Measurements from ENCODE around the gene MRPS11.
"Not testable (repeated sequence)": the region's sequence is repeated elsewhere in the genome, so short reads cannot be mapped to it uniquely, and the experiment has no call there.

The MRPS11 gene

DNA sequence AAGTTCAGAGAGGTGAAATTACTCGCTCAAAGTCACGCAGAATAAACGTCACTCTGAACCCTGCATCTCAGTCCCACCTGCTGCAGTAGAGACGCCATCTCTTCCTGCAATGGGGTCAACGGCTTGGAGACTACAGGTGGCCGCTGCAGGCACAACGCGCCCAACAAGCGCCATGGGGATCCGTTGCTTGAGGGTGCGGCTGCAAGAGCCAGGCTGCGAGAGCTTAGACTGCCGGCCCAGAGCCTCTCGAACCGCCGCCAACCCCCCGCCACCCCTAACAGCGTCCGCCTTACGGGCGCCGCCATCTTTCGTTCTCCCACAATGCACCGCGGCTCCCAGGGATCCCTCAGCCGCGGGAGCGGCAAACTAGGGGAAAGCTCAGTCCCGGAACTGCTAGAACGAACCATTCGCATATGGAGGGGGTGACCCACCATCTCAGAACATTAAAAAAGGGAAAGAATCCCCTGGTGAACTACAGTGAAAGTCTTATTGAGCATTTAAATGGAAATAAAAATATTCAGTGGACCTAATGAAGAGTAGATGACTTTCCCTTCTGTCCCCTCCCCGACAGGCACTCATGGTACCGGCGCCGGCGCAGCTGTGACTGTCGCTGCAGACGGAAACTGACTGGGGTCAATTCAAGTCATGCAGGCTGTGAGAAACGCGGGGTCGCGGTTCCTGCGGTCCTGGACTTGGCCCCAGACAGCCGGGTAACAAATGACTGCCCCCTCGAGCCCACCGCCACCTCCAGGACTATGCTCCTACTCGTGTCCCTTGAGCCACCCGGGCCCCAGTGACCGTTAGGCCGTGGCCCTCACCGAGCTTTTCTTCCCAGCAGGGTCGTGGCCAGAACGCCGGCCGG, at the start of gene MRPS11, which contains the start of gene MRPL46:
MRPS11 (plus strand) TSS at position 636 of the 862 bp plus-strand sequence; CDS start at position 646, 10 bp downstream.
MRPL46 (minus strand) TSS at position 316 of the 862 bp plus-strand sequence; CDS start at position 305, 11 bp downstream.
- peak; percentile 86 for DNase-seq

DNA sequence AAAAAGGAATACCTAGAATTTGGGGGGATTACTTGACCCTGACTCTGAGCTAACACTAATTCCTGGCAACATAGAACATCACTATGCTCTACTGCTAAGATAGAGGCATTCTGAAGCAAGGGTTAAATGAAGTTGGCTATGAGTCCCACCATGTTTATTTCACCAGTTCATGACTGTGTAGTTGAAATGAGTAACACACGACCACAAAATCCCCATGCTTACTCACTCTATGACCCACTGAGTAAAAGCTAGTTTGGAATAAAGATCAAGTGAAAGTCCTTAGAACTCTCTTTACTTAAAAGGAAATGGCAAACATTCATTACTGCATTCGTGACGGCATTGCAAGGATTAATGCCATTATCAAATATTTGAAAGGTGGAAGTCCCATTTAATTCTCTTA, 47.7 kb upstream of the MRPS11 start:
- peak; percentile 44 for DNase-seq

DNA sequence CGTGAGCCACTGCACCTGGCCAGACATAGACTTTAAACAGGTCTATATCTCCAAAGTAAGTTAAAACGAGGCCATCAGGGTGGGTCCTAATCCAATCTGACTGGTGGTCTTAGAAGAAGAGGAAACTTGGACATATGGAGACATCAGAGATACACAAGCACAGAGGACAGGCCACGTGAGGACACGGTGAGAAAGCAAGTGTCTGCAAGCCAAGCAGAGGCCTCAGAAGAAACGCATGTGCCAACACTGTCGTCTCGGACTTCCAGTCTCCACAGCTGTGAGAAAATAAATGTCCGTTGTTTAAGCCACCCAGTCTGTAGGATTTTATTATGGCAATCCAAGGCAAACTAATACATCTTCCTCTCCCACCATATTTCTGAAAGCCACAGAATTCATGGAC, 44.2 kb upstream of the MRPS11 start:
- DNase-seq, result no peak

DNA sequence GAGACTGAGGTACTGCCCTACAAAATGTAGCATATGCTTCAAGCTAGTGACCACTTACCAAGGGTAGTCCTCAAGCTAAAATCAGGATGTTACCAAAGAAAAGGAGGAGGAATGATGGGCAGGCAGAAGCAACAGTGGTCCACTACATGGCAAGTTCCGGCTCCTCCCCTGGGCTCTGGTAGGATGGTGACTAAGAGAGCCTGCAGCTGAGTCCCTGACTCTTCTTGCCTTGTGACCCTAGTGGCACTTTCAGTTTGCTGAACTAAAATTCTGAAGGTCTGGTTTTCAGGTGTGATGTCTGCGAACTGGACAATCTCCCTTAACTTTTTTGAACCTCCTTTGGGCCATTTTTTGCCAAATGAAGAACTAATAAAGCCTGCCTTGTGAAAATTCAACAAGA, 41.2 kb upstream of the MRPS11 start:
- DNase-seq, result no peak

DNA sequence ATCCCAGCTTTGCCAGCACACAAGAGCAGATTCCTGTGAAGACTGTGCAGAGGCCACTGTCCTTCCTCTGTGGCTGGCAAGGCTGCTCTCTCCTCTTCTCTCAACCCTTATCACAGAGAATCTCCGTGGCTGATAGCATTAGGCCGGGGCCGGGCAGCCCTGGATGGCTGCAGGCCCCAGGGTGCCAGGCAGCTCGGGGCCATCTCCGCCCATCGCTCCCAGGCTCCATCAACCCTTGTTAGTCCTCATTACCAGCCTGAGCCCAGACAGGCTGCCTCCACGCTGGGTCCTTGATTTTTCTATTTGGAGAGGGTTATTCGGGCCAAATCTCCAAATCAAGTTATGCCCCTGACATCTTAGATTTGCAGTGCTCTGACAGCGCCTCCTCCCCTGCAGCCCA, 39.5 kb upstream of the MRPS11 start:
- no peak for DNase-seq

DNA sequence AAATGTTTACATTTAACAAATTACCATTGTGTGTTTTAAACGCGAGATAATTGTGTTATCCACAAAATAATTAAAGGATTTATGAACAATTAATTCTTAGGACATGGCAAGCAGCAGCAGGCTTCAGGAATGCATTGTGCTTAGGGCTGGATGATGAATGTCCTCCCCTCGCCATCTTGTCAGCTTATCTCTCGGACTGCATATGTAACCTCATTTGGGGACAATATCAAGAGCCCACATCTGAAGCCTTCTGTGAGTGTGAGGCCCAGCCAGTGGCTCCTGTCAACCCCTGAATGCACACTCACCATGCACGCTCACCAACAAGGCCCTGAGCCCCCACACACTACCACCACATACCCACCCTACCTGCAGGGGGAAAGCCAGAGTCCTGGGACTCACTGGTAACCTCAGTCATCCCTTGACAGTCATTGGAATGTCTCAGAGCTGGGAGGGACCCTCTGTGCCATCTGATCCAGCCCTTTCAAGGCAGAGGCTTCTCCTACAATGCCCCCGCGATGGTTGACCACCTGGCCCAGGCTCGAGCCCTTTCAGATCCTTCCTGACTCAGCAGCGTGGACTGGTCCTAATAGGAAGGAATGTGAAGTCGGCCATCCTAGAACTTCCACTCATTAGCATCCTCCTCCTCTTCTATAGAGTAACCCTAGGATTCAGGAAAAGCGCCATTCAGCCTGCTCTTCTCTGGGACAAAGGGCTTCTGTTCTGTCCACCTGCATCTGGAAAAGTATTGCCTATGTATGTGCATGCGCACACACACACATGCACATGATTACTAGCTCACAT, 38.5 kb upstream of the MRPS11 start:
- DNase-seq, result no peak

DNA sequence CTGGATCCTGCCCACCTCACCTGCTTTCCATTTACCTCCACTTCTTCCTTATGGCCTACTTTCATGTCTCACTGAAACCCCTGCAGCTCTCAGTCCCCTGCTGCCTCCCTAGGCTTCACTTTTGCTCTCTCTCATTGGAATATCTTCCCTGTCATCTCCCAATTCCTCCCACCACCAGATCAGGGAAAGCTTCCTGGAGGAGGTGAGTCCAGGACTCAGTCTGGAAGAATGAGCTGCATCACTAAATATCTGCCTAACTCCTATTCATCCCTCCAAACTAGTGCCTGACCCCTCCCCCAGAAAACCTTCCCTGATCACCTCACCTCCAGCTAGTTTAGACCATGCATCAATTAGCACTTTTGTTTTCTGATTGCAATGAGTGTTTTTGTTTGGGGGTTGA, 37.5 kb upstream of the MRPS11 start:
- DNase-seq, result no peak

DNA sequence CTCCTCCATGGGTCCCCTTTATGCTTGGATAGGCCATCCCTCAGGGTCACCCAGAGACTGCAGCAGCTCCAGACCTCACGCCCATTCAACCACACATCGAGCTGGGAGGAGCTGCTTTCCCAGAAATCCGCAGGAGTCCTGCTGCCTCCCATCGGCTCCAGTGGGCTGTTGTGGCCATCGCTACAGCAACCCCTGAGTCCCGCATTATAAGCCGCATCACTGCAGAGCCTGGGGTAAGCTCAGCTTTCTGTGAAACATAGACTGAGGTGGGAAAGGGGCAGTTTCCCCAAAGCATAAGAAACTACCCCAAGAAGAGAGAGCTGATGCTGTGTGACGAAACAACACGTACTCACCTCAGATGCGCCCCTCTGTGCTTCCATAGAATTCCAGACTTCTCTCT, 36.1 kb upstream of the MRPS11 start:
- no peak for DNase-seq

DNA sequence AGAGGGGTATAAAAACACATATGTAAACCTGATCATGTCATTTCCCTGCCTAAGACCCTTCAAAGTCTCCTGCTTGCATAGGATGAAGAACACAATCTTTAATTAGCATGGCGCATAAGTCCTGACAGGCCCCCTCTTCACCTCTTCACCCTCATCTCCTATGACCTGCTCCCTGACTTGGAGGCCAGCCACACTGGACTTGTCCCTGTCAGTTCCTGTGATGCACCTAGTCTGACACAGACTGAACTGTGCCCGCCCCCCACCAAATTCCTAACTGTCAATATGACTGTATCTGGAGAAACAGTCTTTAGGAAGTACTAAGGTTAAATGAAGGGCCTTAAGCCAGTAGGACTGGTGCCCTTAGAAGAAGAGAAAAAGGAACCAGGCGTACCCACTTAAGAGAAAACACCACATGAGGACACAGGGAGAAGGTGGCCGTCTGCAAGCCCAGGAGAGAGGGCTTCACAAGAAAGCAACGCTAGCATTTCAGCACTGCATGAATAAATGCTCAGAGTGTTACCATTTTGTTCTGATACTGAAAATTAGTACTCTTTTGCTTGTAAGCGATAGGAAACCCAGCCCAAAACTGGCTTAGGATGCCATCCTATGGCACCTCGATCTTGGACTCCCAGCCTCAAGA, 34.3 kb upstream of the MRPS11 start:
- no peak for DNase-seq

DNA sequence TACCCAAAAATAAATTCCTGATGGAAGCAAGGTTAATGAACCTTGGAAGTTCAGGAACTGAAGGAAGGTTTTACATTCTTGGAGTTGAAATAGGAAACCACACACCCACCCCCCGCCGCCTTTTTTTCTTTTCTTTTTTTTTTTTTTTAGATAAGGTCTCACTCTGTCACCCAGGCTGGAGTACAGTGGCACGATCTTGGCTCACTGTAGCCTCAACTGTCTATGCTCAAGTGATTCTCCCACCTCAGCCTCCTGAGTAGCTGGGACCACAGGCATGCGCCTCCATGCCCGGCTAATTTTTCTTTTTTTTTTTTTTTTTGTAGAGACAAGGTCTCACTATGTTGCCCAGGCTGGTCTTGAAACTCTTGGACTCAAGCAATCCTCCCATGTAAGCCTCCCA, 33.4 kb upstream of the MRPS11 start:
- not testable (repeated sequence) for DNase-seq

DNA sequence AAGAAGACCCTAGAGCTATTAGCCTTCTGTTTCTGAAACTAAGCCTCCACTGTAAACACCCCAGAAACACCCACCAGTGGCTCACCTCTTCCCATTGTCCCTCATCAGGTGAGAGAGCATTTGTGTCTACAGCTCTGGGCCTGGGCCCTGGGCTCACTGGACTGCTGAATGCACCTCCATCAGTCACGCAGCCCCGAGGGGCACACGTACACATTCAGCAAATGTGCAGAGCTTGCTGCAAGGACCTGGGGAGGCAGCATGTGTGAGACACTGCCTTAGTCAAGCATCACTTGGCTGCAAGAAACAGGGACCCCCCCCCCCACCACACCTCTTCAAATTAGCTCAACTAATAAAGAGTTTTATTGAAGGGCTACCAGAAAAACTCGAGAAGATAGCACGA, 29.3 kb upstream of the MRPS11 start:
- DNase-seq, result no peak

DNA sequence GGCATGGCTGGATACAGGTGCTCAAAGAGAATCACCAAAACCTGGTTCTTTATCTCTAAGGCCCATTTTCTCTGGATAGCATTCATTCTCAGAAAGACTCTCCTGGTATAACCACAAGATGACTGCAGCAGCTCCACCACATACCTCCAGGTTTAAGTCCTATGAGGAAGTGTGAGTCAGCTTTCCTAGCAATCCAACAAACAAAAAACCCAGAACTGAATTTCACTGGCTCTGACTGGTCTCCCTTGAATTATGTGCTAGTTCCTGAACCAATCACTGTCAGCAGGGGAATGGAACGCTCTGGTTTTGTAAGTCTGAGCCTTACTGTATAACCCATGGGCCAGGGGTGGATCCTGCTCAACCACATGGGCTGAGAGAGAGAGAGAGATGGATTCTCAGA, 27.5 kb upstream of the MRPS11 start:
- peak; percentile 77 for DNase-seq

DNA sequence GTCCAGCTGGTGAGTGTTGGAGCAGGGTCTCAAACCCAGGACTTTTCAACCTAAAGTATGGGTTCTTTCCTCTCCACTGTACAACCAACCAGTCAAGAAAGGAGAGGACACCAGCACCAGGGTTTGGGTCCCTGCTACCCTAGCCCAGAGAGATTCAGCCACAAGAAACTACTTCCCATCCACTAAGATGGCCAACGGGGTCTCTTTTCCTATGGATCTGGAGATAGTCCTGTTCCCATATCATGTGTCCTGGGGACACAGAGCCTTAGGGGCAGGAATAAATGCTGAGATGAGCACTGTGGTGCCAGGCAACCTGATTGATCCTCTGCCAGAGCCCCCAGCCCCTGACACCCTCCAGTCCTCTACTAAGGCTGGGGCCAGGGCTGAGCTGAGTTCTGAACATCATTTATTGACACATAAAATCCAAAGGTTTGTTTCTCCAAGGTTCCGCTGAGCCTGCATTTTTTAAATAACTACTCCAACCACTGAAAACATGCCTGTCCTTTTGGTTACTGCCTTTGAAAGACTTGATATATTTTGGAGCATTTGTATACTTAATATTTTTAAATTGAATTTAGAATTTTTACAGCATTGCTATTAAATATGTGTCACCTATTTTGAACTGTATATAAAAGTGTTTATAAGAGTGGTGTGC, 26.3 kb upstream of the MRPS11 start:
- DNase-seq, result no peak

DNA sequence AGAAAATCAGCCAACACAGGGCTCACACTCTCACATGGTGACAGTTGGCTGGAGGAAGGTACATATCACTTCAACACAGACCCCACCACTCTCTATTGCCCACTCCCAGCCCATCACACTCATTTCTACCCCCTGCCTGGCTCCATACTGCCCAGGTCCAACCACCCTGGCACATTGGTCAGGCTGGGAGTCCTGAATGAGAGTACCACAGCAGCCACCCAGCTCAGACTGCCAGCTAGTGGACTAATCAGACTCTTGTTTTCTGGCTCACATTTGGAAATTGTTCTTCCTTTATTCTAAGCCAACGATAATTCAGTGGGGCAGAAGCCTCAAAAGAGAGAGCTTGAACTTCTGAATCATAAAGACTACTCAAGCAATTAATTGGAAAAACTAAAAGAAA, 20.3 kb upstream of the MRPS11 start:
- no peak for DNase-seq

DNA sequence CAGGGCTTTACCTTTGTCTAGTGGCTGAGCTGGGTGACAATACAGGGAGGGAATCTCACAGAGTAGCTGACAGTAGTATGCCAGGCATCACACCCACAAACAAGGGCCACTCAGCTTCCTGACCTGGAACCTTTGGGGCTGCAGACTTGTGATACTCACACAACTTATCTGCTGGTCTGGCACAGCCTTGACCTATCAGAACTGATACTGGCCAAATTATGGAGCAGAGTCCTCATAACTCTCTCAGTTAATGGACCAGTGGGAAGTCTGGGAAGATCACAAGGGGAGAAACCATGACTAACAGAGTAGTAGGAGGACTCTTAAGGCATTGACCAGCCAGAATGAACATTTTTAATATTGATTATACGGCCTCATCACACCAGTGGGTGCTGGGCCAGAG, 19.8 kb upstream of the MRPS11 start:
- no peak for DNase-seq

DNA sequence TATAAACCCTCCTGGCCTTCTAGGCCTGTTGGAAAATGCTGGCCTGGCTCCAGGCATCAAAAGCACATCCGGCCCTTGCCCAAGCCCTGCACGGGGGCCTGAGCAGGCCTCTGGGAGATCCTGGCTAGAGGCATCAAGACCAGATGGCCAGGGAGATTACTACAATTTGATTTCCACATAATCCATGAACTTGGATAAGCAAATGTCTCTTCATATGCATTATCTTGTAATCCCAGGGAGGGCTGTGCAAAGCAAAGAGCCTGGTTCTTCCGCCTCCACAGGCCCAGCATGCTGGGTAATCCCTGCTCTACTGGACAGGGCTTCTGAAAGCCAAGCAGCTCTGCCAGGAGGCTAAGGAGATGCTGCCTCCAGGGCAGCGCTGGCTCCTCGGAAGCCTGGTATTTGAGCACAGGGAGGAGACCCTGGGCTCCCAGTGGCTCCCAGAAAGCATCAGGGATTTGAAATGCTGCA, 18.5 kb upstream of the MRPS11 start:
- DNase-seq, result no peak

DNA sequence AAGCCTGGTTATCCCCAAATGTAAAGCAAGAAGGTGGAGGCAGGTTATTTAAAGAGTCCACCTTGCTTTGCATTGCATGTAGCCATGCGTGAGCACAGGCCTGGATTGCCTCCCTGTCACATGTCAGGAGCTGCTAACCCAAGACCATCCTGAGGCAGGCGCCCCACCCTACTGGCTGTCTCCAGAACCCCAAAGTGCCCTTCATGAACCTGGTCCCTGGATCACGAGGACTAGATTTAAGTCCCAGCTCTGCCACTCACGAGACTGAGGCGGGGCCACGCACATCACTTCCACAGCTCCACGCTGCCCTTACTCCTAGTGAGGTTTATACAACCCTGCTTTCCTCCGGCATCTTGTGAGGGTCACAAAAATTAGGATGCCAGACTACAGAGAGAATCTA, 17.9 kb upstream of the MRPS11 start:
- no peak for DNase-seq

DNA sequence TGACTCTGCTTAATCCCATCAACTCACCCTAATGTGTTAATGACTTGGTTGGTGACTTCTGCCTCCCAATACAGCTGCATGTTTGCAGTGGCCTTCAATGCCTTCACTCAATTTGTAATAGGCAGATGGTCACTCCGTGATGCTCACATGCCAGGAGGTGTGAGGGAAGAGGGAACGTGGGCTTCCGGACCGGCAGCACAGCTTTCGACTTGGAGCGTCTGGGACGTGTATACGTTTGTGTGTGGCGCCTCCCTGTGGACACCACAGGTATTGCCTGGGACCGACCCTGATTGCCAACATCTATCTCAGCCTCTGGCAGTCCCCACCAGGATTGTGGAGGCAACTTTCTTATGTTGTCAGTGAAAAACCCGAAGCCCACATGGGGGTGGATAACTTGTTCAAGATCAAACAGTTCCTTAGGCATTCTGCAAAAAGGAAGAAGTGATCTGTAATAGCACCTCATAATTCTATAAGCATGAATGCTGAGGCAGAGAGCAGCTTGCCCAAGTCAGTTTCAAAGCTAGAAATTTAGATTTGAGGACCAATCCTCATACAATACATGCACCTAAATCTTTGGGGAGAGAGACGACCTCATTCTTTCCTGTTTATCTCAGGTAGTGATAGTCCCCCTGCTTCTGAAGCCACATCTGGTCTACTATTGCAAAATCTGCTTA, 17.2 kb upstream of the MRPS11 start:
- DNase-seq, result peak; percentile 76

DNA sequence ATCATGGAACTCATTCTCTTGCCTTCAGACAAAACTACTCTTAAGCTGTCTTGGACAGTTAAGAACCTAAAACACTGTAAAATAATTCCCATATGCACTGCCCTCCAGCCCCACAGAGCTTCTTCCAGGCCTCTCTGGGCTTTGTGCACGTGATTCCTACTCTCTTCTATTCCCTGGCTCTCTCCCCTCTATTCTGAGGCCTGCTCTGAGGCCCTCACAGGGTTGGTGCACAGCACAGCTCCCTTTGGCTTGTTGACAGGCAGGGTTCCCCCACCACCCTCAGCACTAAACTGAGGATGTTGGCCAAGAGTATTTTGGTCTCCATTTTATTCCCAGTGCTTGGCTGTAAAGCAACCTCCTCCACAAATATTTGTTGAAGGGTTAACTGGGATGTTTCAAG, 13.9 kb upstream of the MRPS11 start:
- no peak for DNase-seq

DNA sequence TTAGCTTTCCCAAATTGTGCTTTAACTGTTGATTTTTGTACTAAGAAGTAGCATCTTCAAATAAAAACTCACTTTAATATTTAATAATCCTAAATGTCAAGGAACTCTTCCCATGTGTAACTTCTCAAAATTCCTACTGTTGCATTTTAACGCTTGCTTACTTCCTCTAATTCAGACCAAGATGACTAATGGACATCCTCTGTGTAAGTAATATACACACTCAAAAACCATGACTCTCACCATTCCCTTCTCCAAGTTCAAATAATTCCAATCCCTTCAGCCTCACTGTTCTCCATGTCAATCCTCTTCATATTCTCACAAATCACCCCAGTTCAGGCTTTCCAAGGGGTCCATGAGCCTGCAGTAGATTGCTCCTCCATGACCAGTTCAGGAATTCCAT, 13.3 kb upstream of the MRPS11 start:
- no peak for DNase-seq

DNA sequence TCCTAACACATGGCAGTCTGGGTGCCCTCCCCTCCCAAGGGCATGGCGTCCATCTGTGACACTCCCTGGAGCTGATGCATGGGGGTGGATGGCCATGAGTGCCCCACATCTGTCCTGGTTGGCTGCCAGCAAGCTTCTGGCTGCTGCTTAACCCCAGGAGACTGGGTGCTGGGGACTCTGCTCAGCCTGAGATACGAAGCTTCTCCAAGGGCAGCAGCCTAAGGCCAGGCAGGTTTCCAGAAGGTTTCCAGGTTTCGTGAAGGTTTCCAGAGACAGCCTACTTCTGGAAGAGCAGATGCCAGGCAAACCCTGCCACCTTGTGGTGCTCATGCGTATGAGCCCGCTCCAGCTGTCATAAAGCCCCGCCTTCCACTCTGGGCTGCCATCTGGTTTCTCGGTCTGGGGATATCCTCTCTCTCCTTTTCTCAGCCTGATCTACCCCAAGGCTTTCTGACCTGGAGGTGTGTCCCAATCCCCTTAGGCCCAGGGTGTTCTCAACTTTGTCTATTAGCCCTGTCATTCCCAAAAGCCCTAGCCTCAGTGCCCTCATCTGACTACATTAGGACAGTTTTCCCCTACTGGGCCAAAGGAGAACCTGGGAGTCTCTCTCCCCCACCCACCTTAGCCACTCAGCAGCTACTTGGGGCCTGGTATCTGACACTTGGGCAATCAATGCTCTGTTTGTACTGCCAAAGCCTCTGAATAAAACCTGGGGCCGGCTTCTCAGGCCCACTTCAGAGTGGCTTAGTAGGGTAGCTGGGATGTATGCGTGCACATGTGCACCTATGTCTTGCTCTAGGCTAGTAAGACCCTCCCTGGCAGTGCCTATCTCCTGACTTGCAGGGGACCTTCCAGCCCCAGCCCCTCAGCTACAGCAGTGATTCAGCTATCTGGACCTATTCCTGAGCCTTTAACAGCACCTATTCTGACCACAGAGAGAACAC, 12.4 kb upstream of the MRPS11 start:
- peak; percentile 80 for DNase-seq
